Head of caudate nucleus (tissue), 42 donors: Measurements from ENCODE around the gene OMP.
A peak's percentile ranks its signal among the peaks of the same experiment; 100 is the strongest.
"Not testable (repeated sequence)": the region's sequence is repeated elsewhere in the genome, so short reads cannot be mapped to it uniquely, and the experiment has no call there.

ENCODE experiments used
- DNase-seq, 42 donors: peaks; one replicate each; pipeline versions ENCODE4 v3.0.0 to v3.0.0-alpha.2; 2020 to 2021; ENCODE audit warnings: mixed read lengths in 7 of 42
- intact Hi-C: fragments of 100-400 bp; cut with DNase I; formaldehyde crosslinking; loops from one replicate; pipeline ENCODE4 v1.15.0; 2022

Gene OMP

DNA sequence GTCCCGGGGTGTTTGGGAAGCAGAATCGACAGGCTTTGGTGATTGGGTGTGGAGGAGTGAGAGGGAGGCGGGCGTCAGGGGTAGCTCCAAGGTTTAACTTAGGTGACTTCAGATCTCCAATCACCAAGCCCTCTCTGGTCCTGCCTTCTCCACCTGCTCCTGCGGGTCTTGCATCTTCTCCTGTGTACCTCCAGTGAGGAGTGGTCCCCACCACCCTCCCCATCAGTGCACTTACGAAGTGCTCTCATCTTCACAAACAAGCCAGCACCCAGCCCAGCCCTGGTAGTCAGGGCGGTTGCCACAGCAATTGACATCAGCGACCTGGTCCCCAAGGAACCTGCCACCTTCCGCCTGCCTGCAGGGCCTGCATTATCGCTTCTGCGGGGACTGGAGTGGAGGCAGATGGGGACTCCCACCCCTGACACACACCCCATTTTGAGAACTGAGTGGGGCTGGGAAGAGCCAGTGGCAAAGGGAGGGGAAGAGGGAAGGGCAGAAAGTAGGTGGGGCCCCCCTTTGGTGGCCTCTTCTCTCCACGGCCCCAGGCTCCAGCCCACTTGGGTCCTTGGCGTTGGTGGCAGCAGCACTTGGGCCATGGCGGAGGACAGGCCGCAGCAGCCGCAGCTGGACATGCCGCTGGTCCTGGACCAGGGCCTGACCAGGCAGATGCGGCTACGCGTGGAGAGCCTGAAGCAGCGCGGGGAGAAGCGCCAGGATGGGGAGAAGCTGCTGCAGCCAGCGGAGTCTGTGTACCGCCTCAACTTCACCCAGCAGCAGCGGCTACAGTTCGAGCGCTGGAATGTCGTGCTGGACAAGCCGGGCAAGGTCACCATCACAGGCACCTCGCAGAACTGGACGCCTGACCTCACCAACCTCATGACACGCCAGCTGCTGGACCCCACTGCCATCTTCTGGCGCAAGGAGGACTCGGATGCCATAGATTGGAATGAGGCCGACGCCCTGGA is at the start of gene OMP:
Gene OMP (plus strand): TSS at position 595 of the 965 bp plus-strand sequence. CDS start 0 bp downstream, at position 595.
- DNase-seq: no peak
- intact Hi-C loops: no loop called here

DNA sequence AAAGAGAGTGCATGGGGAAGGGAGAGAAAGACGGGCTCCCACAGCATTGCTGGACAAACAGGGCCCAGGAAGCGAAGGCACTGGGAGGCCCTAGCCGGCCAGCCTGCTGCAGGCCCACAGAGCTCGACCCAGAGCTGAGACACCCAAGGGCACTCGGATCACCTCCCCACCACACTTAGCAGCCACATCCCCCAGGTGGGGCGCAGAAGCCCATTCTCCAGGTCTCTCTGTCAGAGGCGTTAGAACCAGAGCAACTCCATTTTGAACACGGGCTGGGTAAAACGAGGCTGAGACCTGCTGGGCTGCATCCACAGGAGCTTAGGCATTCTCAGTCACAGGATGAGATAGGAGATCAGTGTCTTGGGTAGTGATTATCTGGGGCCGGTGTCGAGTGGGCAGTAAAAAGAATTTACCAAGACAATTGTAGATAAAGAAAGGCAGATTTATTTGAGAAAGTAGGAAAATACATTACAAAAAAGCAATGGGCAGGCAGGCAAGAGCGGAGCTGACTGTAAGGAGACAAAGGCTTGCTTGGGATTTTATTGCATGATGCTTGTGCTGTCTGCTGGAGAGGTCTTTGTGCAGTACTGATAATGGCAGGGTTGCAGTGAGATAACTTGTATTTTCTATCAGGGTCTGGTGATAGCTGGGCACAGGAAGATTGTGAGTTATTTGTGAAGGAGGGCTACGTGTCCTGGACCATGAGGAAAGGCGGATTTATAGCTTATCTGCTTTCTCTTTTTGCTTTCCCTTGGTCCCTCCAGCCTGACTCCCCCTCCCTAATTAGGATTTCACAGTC is 49.2 kb upstream of the OMP start:
- DNase-seq: no peak
- intact Hi-C loops: no loop called here

GRCh38 chr11:77054084-77054483 is 48.6 kb upstream of the OMP start:
- no peak for DNase-seq
- intact Hi-C loops: no loop called here

- peak in 1 of 42 donors; percentile 5 for DNase-seq
- intact Hi-C loops: no loop called here
Observed at GRCh38 chr11:77055101-77055561, 47.5 kb upstream of the OMP start.

DNA sequence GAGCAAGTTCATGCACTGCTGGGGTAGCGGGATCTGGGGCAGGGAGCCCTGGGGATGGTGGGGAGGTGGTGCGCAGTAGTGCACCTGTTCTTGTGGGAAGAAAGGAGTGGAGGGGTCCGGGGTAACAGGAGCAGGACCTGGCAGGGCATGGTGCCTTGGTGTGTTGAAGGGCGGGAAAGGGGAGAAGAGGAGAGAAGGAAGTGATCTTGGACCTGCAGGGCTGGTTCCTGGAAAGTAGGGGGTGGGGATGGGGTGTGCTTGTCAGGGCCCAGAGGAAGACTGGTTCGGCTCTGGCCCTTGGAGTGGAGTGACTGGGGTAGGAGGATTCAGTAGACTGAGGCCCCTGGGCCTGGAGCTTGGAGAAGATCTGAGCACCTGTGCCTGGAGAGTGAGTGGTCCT is 46.7 kb upstream of the OMP start:
- intact Hi-C loops: no loop called here
- DNase-seq: no peak

DNA sequence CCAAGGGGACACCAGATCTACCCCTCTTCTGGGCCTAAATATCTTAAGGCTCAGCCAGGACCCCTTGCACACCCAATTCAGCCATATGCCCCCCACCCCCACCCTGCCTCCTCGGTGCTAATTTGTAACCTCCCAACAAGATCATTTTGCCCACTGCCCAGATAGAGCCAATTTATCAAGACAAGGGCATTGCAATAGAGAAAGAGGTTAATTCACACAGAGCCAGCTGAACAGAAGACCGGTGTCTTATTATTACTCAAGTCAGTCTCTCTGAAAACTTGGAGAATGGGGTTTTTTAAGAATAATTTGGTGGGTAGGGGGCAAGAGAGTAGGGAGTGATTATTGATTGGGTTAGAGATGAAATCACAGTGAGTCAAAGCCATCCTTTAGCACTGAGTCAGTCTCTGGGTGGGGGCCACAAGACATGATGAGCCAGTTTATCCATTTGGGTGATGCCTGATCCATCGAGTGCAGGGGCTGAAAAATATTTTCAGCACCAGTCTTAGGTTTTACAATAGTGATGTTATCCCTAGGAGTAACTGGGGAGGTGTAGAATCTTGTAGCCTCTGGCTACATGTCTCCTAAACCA is 45.7 kb upstream of the OMP start:
- intact Hi-C loops: no loop called here
- DNase-seq: no peak

DNA sequence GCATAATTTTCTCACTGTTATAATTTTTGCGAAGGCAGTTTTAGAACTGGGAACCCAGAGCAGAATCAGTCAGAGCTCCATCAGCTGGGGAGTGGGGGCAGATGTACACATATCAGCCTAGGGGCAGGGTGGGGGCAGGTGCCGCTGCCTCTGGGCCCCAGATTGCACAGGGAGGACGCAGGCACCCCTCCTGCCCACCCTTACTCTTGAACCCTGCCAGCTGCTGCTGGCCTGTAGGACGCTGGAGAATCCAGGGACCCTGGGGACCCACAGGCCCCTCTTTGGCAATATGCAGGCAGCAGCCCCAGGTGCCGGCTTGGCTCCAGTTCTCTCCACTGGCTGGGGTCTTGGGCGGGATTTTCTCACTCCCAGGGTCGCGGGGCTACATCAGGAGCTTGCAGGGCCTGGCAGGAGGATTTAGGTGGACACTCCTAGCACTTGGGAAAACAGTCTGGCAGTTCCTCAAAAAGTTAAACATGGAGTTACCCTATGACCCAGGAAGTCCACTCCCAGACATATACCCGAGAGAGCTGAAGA is 44.6 kb upstream of the OMP start:
- DNase-seq: peak in 3 of 42 donors; percentile 1 to 17 (median 3)
- intact Hi-C loops: no loop called here

- intact Hi-C loops: no loop called here
- peak in 1 of 42 donors; percentile 7 for DNase-seq
Observed at GRCh38 chr11:77058900-77059299, 43.7 kb upstream of the OMP start.

- DNase-seq: peak in 1 of 42 donors; percentile 0
- intact Hi-C loops: no loop called here
Observed at GRCh38 chr11:77059806-77060205, 42.8 kb upstream of the OMP start.

DNA sequence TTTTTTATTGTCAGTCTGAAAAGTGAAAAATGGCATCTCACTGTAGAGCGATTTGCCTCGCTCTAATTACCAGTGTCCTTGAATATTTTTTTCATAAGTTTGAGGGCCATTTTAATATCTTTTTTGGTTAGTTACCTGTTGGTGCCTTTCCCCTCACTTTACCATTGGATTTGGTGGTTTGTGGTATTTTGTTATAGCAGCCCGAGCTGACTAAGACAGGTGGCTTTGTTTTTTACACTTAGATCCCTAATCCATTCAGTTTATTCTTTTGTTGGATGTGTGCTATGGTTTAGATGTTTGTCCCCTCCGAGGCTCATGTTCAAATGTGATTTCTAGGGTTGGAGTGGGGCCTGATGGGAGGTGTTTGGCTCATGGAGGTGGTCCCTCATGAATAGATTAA is 42.4 kb upstream of the OMP start:
- intact Hi-C loops: no loop called here
- no peak for DNase-seq

DNA sequence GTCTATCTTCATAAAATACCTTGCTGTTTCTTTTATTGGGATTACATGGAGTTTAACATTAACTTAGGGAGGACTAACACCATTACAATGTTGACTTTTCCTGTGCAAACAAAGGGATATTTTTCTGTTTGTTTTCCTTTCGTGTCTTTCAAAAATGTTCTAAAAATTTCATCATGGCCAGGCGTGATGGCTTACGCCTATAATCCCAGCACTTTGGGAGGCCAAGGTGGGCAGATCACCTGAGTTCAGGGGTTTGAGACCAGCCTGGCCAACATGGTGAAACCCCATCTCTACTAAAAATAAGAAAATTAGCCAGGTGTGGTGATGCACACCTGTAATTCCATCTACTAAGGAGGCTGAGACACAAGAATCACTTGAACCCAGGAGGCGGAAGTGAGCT is 41.4 kb upstream of the OMP start:
- intact Hi-C loops: not testable (repeated sequence)
- DNase-seq: peak in 2 of 42 donors; percentile 3 to 9

DNA sequence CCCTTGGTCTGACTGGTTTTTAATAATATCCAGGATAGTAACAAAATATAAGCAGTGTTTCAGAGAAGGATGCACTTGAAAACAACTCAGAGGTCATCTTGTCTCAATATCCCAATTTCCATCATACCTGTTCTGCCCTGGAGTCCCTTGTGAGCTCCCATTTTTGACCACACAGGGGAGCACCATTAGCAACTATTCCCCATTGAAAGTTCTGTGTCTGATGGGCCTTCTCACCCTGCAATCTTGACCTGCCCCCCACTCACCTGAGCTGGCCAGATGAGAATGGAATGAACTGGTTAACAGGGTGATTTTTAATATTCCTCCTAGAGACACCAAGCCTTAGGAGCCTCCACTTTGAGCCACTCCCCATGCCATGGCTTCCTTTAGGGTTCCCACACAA is 39.7 kb upstream of the OMP start:
- intact Hi-C loops: no loop called here
- peak in 2 of 42 donors; percentile 4 to 10 for DNase-seq

- DNase-seq: peak in 2 of 42 donors; percentile 8 to 15
- intact Hi-C loops: no loop called here
Observed at GRCh38 chr11:77063407-77063806, 39.2 kb upstream of the OMP start.

GRCh38 chr11:77063861-77064260 is 38.8 kb upstream of the OMP start:
- intact Hi-C loops: no loop called here
- peak in 3 of 42 donors; percentile 1 to 14 (median 8) for DNase-seq

DNA sequence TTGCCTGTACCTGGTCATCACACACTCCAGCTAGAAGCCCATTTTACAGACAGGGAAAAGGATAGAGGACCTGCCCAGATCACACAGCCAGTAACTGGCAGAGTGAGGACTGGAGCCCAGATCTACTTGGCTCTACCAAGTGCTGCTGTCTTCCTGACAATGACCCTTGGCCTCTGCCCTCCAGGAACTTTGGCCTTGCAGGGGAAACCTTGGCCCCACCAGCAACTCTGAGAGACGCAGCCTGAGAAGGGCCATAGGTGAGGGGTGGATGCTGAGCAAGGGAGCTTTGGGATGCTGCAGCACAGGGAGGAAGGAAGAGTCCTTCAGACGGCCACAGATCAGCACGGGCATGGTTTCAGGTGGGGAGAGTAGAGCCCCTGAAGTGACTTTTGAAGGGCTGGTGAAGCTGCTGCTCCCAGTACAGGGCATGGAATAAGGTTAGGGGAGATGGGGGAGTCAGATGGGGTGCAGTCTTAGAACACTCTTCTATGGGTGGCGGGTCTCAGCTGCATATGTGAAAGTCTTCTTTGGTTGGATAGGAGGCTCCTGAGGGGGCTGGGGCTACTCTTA is 37.9 kb upstream of the OMP start:
- intact Hi-C loops: no loop called here
- peak in 5 of 42 donors; percentile 4 to 18 (median 7) for DNase-seq

GRCh38 chr11:77065878-77066228 is 36.8 kb upstream of the OMP start:
- intact Hi-C loops: loop anchor here (2.0 kb wide), 1 partner anchor 19 kb away; no protein-coding TSS in a partner anchor
- DNase-seq: peak in 15 of 42 donors; percentile 10 to 63 (median 38)

GRCh38 chr11:77066229-77067042 is 36.2 kb upstream of the OMP start, which contains the start of gene CAPN5:
CAPN5 (plus strand) TSS chr11:77066971; CDS start chr11:77084887, 17,916 bp downstream.
- intact Hi-C loops: loop anchor here (2.0 kb wide), 1 partner anchor 20 kb away; no protein-coding TSS in a partner anchor

More at GRCh38 chr11:77066229-77067042, 36.2 kb upstream of the OMP start, which contains the start of gene CAPN5:
- DNase-seq: peak; percentile 71 to 97 (median 94)
